ENCODE measurements around the gene KIF21B.

The KIF21B gene

DNA sequence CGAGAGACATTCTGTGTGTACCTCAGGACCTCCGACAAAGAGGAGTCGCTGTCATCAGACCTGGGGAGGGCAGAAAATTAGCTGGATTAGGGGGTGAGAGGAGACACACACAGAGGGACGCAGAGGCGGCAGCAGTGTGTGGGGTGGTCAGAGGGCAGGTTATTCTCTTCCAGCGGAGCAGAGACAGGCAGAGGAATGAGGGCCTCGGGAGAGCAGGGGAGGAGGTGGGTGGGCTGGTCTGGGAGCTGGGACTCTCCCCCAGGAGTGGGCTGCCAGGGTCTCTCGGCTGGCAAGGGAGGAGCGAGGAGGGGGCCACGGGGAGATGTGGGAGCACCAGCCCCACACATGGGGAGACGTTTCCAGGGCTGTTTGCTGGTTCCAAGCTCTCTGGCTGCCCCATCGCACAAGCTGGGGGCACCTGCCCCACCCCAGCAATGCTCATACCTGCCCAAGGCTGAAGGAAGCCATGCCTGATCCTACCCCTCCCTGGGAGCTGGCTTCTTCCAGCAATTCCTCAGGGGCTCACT is 40.4 kb downstream of the KIF21B start:
- in situ Hi-C loops (cut with HindIII; ENCODE audit: low sequenced_read_pairs): no loop called here
- TF ChIP-seq, protein P1, sequence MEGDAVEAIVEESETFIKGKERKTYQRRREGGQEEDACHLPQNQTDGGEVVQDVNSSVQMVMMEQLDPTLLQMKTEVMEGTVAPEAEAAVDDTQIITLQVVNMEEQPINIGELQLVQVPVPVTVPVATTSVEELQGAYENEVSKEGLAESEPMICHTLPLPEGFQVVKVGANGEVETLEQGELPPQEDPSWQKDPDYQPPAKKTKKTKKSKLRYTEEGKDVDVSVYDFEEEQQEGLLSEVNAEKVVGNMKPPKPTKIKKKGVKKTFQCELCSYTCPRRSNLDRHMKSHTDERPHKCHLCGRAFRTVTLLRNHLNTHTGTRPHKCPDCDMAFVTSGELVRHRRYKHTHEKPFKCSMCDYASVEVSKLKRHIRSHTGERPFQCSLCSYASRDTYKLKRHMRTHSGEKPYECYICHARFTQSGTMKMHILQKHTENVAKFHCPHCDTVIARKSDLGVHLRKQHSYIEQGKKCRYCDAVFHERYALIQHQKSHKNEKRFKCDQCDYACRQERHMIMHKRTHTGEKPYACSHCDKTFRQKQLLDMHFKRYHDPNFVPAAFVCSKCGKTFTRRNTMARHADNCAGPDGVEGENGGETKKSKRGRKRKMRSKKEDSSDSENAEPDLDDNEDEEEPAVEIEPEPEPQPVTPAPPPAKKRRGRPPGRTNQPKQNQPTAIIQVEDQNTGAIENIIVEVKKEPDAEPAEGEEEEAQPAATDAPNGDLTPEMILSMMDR (IDR thresholded peaks at IDR 0.05; ENCODE audit: low read depth, low read length): no peak
- no peak overlapping the region for H3K4me3 ChIP-seq (ENCODE audit: low read depth, low read length)
- DNase-seq (ENCODE audit: low read depth, low spot score): no peak

DNA sequence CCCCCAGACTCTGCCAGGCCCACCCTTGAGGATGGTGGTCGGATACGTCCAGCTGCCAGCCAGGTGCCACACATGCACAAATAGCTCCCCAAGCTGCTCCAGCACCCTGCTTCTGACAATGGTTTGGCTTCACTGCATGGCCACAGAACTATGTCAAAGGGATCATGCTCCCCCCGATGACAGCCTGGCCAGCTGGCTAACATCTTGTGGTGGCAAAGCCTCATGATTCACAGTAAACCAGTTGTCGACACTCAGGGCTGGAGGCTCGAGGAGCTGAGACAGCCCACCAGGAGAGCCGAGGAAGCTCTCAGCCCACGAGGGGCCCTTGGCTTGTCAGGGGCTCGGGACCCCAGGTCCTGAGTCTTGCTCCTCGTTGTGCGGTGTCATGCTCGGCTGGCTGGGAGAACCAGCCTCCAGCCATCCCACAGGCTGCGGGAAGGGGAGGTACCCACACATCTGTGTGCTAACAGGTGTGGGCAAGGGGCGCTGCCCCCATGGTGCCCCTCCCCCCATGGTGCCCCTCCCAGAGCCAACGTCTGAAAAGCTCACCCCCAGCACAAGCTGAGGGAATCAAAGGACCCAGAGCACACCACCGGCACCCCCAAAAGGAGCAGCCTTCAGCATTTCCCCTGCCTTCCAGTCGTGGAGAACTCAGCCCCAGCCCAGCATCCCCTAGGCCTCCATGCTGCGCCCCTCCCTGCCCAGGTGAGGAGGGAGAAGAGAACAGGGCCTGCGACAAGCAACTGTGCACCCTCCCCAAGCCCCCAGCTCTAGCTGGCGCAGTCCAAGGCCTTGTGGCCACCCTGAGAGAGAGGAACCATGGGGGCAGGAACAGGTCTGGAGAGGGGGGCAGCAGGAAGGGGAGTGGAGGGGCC is 41.2 kb downstream of the KIF21B start:
- in situ Hi-C loops (cut with HindIII; ENCODE audit: low sequenced_read_pairs): no loop called here
- TF ChIP-seq, protein P1 (IDR thresholded peaks at IDR 0.05; ENCODE audit: low read depth, low read length): no peak
- no peak for DNase-seq (ENCODE audit: low read depth, low spot score)
- H3K4me3 ChIP-seq (ENCODE audit: low read depth, low read length): no peak overlapping the region

DNA sequence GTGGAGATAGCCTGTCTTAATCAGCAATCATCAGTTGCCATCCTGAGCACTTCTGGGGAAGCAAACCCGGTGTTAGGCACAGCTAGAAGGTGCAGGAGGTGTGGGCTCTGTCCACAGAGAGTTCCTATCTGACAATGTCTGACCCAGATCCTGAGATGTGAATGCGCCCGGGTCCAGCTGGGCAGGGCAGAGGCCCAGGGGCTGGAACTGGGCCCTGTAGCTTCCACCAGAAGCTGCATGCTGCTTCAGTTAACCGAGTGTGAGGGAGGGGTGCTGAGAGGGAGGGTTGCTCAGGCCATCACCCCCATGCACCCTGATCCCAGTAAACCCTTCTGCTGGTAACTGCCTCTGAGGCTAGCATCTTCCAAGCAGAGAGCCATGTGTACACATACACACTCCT is 42.2 kb downstream of the KIF21B start:
- H3K4me3 ChIP-seq (ENCODE audit: low read depth, low read length): no peak overlapping the region
- in situ Hi-C loops (cut with HindIII; ENCODE audit: low sequenced_read_pairs): no loop called here
- no peak for DNase-seq (ENCODE audit: low read depth, low spot score)
- TF ChIP-seq, protein P1 (IDR thresholded peaks at IDR 0.05; ENCODE audit: low read depth, low read length): no peak

DNA sequence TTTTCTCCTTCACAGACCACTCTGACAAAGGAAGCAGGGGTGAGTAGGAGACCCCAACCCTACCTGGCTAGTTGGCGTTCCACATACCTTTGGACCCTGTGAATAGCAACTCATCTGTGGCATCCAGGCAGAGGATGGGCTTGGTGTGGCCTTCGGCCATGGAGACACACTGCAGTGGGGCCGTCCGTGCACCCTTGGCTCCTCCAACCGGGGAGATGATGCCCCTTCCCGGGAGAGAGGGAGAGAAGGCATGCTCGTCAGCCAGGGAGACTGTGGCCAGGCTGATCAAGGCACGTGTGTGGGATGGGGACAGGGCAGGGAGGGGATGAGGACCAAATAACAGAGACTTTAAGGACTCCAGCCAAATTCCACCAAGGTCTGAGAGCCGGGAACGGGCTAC is 42.6 kb downstream of the KIF21B start:
- in situ Hi-C loops (cut with HindIII; ENCODE audit: low sequenced_read_pairs): no loop called here
- no peak overlapping the region for H3K4me3 ChIP-seq (ENCODE audit: low read depth, low read length)
- TF ChIP-seq, protein P1 (IDR thresholded peaks at IDR 0.05; ENCODE audit: low read depth, low read length): no peak
- DNase-seq (ENCODE audit: low read depth, low spot score): no peak

DNA sequence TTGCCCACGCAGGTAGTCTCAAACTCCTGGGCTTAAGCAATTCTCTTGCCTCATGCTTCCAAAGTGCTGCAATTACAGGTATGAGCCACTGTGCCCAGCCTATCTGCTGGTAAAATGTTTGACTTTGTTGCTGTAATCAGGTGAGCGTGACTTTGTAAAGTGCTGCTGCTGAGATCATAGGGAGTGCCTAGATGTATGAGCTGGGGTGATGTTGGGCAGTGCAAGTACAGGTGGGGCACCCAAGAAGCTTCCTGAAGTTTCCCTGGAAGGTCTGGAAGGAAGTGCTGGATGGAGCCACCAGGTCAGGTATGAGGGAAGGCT is 43.1 kb downstream of the KIF21B start:
- H3K4me3 ChIP-seq (ENCODE audit: low read depth, low read length): no peak overlapping the region
- TF ChIP-seq, protein P1 (IDR thresholded peaks at IDR 0.05; ENCODE audit: low read depth, low read length): no peak
- no peak for DNase-seq (ENCODE audit: low read depth, low spot score)
- in situ Hi-C loops (cut with HindIII; ENCODE audit: low sequenced_read_pairs): no loop called here

DNA sequence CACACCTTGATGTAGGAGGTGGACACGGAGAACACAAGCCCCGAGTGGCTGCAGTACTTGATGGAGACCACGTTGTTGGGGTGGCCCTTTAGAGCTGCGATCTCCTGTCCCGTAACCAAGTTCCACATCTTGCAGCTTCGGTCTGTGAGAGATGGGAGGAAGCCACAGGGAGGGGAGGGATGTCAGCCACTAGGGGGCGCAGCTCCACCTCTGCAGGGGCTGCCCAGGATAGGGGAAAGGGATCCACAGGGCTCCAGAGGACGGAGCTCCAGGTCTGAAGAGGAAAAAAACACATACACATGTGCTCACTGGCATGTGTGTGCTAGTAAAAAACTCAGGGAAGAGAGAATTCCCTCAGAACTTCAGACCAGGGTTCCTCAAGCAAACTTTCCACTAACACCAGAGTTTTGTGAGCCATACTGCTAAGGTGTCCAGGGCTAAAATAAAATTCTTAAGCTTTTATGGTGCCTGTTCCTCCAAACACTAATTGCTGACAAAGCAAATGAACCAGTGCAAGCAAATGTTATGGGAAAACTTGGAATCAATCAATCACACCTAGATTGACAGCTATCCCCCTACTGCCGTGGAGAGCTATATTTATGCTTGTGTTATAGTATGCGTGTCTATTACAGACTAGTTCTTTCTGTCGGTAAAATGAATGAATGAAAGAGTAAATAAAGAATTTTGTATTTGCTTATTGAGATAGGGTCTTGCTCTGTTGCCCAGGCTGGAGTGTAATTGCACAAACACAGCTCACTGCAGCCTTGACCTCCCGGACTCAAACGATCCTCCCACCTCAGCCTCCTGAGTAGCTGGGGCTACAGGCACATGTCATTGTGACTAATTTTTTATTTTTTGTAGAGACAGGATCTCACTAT is 43.7 kb downstream of the KIF21B start:
- in situ Hi-C loops (cut with HindIII; ENCODE audit: low sequenced_read_pairs): no loop called here
- TF ChIP-seq, protein P1 (IDR thresholded peaks at IDR 0.05; ENCODE audit: low read depth, low read length): peak; percentile 67
- no peak for DNase-seq (ENCODE audit: low read depth, low spot score)
- no peak overlapping the region for H3K4me3 ChIP-seq (ENCODE audit: low read depth, low read length)

All from astrocyte of the spinal cord (primary cell).